Natural killer cell (primary cell): ENCODE results near the gene SKAP1. TPM values are rescaled to one million over a fixed set of nuclear protein-coding genes. Genes with fewer than 3 reads are reported as not detected.

Experiments
- ATAC-seq, 3 donors: fragments of 150-1000 bp in 2 of 3; fragments of 200-7000 bp in 1 of 3; cut with Tn5 transposase; 1 replicate in 1 of 3; 2 replicates in 2 of 3; pipeline ENCODE4 v1.10.0; 2021; ENCODE audit warnings: mild to moderate bottlenecking in 2 of 3, moderate library complexity in 2 of 3
- DNase-seq, 2 donors: peaks; one replicate each; pipeline versions ENCODE4 v3.0.0 to v3.0.0-alpha.2; 2013 to 2021; ENCODE audit warnings: mixed read lengths in 1 of 2
- H3K27ac ChIP-seq: one replicate; pipeline ENCODE4 v1.5.1; 2013; ENCODE audit warnings: mild to moderate bottlenecking, low read length
- H3K27me3 ChIP-seq: one replicate; pipeline ENCODE4 v1.6.1; 2013; ENCODE audit warnings: low read length; ENCODE audit not compliant: control insufficient read depth, insufficient read depth
- H3K36me3 ChIP-seq: one replicate; pipeline ENCODE4 v1.6.1; 2013; ENCODE audit warnings: low read length; ENCODE audit not compliant: control insufficient read depth, insufficient read depth
- H3K4me1 ChIP-seq: one replicate; pipeline ENCODE4 v1.6.1; 2013; ENCODE audit warnings: low read length; ENCODE audit not compliant: control insufficient read depth, insufficient read depth
- H3K4me3 ChIP-seq: one replicate; pipeline ENCODE4 v1.5.1; 2013; ENCODE audit warnings: low read length
- H3K9me3 ChIP-seq: one replicate; pipeline ENCODE4 v1.6.1; 2013; ENCODE audit warnings: low read length; ENCODE audit not compliant: control insufficient read depth, insufficient read depth
- H3K27ac Mint-ChIP-seq, 2 donors: one replicate each; pipeline ENCODE4 v1.8.0; 2022; ENCODE audit warnings: mild to moderate bottlenecking in 2 of 2, mixed read lengths in 2 of 2, moderate library complexity in 1 of 2
- H3K27me3 Mint-ChIP-seq, 2 donors: one replicate each; pipeline ENCODE4 v1.8.0; 2022; ENCODE audit warnings: low read depth in 2 of 2, mixed read lengths in 2 of 2
- H3K36me3 Mint-ChIP-seq: one replicate; pipeline ENCODE4 v1.8.0; 2022; ENCODE audit warnings: mixed read lengths
- H3K4me1 Mint-ChIP-seq, 2 donors: one replicate each; pipeline ENCODE4 v1.8.0; 2022; ENCODE audit warnings: mixed read lengths in 2 of 2
- H3K4me3 Mint-ChIP-seq: one replicate; pipeline ENCODE4 v1.8.0; 2022; ENCODE audit warnings: mild to moderate bottlenecking, moderate library complexity, mixed read lengths
- H3K9me3 Mint-ChIP-seq, 2 donors: one replicate each; pipeline ENCODE4 v1.8.0; 2022; ENCODE audit warnings: mixed read lengths in 2 of 2
- WGBS: methylation state at CpG from one replicate; pipeline ENCODE4 v1.1.7; 2013; ENCODE audit warnings: missing lambda C conversion rate; ENCODE audit not compliant: insufficient coverage; 5-methylcytosine and 5-hydroxymethylcytosine counted together
- intact Hi-C: fragments of 100-400 bp; cut with micrococcal nuclease; formaldehyde crosslinking; loops from one replicate; pipeline ENCODE4 v1.14.2; 2022
- total RNA-seq, 4 donors: library from RNA; stranded (reverse); fragments of 120-200 nt in 1 of 4; gene quantifications; one replicate each; pipeline versions ENCODE4 v1.2.3 to v1.2.4, GENCODE V29; 2013 to 2022
- TF ChIP-seq, protein P1 (sequence below): fragments of 200-600 bp; IDR thresholded peaks from one replicate; pipeline ENCODE4 v1.8.0; 2022; ENCODE audit warnings: antibody characterized with exemption

The SKAP1 gene
- total RNA-seq, 3 donors from 2014 or later (not counting 1 experiment from before 2014, with no cell fraction given) = 168 to 227 (median 190) TPM

DNA sequence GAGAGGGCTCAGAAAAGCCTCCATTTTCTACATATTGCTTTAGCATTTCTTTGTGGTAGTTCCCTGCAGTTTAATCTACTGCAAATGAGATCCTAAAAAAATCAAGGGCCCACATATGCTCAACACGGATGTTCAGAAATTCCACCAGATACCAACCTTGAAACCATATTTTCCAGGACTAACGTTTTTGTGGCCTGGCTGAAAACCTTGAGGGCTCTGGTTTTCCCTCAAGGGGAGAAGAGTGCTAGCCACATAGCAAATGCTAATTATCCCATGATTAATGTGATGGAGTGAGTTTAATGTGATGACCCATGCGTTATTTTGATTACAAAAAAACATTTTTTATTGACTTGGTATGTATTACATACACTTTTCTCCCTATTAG is 253.6 kb downstream of the SKAP1 start:
- Histone ChIP-seq H3K27me3 (no peaks in the 10 kb centered on the region), H3K27ac (no peak overlapping the region), H3K4me3 (no peak overlapping the region), H3K36me3 (peaks cover 63% of the 10 kb centered on the region), H3K4me1 (no peaks in the 10 kb centered on the region), H3K9me3 (no peaks in the 10 kb centered on the region)
- no peak for DNase-seq
- peaks cover 23% of the 10 kb centered on the region for H3K36me3 Mint-ChIP-seq
- WGBS = 74% methylated on average over 2 of the region's 3 CpGs
- TF ChIP-seq, protein P1, sequence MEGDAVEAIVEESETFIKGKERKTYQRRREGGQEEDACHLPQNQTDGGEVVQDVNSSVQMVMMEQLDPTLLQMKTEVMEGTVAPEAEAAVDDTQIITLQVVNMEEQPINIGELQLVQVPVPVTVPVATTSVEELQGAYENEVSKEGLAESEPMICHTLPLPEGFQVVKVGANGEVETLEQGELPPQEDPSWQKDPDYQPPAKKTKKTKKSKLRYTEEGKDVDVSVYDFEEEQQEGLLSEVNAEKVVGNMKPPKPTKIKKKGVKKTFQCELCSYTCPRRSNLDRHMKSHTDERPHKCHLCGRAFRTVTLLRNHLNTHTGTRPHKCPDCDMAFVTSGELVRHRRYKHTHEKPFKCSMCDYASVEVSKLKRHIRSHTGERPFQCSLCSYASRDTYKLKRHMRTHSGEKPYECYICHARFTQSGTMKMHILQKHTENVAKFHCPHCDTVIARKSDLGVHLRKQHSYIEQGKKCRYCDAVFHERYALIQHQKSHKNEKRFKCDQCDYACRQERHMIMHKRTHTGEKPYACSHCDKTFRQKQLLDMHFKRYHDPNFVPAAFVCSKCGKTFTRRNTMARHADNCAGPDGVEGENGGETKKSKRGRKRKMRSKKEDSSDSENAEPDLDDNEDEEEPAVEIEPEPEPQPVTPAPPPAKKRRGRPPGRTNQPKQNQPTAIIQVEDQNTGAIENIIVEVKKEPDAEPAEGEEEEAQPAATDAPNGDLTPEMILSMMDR = no peak
- H3K9me3 Mint-ChIP-seq = no peaks in the 10 kb centered on the region
- no peak overlapping the region for H3K4me3 Mint-ChIP-seq
- no peak for ATAC-seq
- intact Hi-C loops = no loop called here
- H3K27me3 Mint-ChIP-seq = no peaks in the 10 kb centered on the region
- H3K4me1 Mint-ChIP-seq = peaks cover 15 to 16% of the 10 kb centered on the region in 2 donors
- peak overlapping the region; percentile 1 to 17 for H3K27ac Mint-ChIP-seq

DNA sequence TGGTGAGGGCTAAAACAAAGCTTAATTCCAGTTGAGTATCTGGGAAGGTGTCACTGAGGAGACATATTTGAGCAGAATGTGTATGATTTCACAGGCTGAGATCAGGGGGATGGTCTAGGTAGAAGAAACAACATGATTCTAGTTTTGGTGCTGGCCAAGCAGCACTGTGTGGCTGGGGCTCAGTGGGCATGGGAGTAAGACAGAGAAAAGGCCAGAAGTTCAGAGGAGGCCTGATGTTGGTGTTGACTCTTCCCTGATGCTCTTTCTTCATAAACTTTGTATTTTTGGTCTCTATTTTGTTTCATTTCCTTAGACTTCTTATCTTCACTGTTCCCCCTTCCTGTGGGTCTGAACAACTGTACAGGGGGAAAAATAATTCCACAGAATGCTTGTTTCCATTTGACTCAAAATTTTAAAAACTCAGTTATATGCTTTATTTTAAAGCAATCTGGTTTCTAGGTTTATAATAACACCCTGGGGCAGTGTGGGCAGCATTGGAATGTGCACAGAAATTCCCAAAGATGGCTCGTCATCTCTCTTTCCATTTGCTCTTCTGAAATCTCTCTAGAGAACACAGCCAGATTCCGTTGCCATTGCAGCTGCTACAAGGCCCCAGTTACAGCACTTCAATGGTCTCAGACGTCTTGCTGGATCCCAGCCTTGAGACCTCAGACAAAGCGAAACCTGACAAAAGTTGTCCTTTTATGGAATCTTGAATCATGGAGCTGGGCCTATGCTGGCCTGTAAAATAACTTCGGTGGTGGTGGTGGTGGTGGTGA is 254.1 kb downstream of the SKAP1 start:
- Mint-ChIP-seq H3K9me3 (no peaks in the 10 kb centered on the region), H3K4me3 (no peak overlapping the region), H3K4me1 (peaks cover 15 to 16% of the 10 kb centered on the region in 2 donors), H3K27me3 (no peaks in the 10 kb centered on the region), H3K27ac (peak overlapping the region; percentile 1 to 17), H3K36me3 (peaks cover 23% of the 10 kb centered on the region)
- whole genome bisulfite sequencing = 95% methylated on average over 5 of the region's 5 CpGs
- Histone ChIP-seq H3K4me1 (no peaks in the 10 kb centered on the region), H3K9me3 (no peaks in the 10 kb centered on the region), H3K4me3 (no peak overlapping the region), H3K27me3 (no peaks in the 10 kb centered on the region), H3K27ac (no peak overlapping the region), H3K36me3 (peaks cover 57% of the 10 kb centered on the region)
- ATAC-seq = no peak
- DNase-seq = no peak
- intact Hi-C loops = no loop called here
- TF ChIP-seq, protein P1 = no peak

DNA sequence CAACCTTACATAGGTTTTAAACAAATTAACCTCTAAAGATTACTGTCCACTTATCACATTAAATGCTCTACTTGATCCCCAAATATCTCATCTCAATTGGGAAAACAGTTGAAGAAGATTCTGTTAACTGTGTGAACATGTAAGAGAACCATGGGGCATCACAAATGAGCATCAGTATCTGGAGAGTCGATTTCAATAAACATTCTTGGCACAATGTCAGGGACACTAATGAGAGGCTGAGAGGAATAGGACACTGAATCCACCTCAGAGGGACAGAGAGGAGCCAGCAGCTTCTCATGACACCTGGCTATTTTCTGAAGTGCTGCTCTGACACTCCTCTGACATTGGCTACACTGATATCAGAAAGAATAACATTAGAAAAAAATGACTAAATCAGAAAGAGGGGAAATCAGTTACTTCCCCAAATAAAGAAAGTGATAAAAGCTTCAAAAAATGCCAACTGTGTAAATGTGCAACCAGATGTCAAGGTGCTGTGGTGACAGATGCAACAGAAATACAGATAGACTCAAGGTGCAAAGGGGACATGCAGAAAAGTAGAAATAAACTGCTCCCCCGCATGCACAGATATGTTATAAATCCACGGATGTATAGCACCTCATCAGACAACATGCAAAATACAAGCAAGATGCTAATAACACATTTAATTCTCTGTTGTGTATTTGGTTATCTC is 255.0 kb downstream of the SKAP1 start:
- no peak for DNase-seq
- no peaks in the 10 kb centered on the region for H3K9me3 Mint-ChIP-seq
- H3K27me3 Mint-ChIP-seq = no peaks in the 10 kb centered on the region
- 88% methylated on average over 3 of the region's 3 CpGs for WGBS
- intact Hi-C loops = no loop called here
- no peak overlapping the region for H3K27ac ChIP-seq
- no peak for ATAC-seq
- no peaks in the 10 kb centered on the region for H3K4me1 ChIP-seq
- H3K4me1 Mint-ChIP-seq = peaks cover 15 to 16% of the 10 kb centered on the region in 2 donors
- H3K27ac Mint-ChIP-seq = peak overlapping the region; percentile 1 to 17
- H3K27me3 ChIP-seq = no peaks in the 10 kb centered on the region
- H3K9me3 ChIP-seq = no peaks in the 10 kb centered on the region
- TF ChIP-seq, protein P1 = no peak
- peaks cover 23% of the 10 kb centered on the region for H3K36me3 Mint-ChIP-seq
- peaks cover 53% of the 10 kb centered on the region for H3K36me3 ChIP-seq
- H3K4me3 Mint-ChIP-seq = no peak overlapping the region
- no peak overlapping the region for H3K4me3 ChIP-seq
